Measurements from ENCODE around the gene CORO2A. TPM values are rescaled to one million over a fixed set of nuclear protein-coding genes. Genes with fewer than 3 reads are reported as not detected.

Gene CORO2A
- total RNA-seq, 1 experiment from 2014 or later, result 1.7 TPM

DNA sequence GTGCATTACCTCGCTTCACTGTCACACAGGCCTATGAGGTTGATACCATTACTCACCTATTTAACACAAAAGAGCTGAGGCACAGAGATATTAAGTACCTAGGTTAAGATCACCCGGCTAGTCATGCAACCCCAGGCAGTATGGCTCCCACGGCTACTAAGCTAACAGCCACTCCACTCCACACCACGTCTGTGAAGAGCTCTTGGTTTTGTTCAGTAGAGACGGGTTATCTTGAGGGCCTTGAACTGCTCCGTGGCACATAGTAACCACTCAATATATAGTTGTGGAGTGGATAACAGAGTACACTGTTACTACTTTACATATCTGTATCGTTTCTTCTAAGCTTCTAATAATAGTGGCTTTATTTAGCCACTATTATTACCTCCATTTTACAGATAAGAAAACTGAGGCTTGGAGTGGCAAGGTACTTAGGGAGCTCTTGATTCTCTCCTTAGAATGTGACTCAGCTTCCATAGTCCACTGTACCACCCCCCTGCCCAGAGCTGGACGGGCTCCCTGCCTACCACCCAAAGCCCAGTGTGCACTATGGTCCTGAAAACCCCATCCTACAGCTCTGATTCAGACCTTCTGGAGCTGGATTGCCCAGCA is 1.0 kb upstream of the CORO2A start:
- H3K4me3 ChIP-seq (ENCODE audit: low read length), result peak overlapping the region; percentile 87

DNA sequence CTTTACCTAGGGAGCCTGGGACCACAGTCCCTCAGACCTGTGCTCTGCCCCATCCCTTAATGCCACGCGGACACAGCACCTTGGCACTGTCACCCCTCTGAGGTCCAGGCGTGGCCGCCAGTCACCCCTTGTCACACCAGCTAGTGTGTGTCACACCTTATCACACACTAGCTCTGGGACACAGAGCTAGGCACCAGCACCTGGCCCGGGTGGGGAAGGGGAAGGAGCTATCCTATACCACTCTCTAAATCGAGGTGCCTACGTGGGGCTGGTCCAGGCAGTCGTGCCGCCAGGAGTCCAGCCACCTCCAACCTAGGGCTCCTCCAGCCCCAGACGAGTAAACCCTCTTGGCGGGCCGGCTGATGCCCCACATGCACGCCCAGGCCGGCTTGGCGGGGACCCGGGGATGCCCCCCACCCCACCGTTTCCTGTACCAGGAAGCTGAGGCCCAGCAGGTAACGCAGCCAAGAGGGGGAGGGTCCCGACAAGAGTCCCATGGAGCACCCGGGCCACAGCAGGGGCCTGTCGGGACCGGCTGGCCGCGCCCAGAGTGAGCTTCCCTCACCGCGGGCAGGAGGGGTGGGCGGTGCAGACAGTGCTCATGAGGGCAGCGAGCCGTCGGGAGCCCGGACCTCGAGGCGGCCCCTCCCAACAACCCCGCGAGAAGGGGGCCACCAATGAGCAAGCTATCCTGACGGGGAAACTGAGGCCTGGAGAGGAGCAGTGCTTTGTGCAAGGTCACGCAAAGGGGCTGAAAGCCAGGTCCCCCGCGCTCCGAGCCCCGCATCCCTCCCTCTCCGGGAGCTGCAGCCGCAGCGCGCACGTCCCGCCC is 550 bp downstream of the CORO2A start:
- Histone ChIP-seq H3K79me2 (ENCODE audit: low read length) (no peaks in the 10 kb centered on the region), H2AFZ (ENCODE audit: low read length) (peak overlapping the region; percentile 96; the same call in 1 of the 2 replicates), H4K20me1 (ENCODE audit: insufficient read depth, low read depth, low read length) (no peaks in the 10 kb centered on the region), H3K27ac (ENCODE audit: low read length) (no peak overlapping the region), H3K4me2 (ENCODE audit: low read depth, low read length, poor library complexity, severe bottlenecking) (peak overlapping the region; percentile 99), H3K4me3 (ENCODE audit: low read length) (peak overlapping the region; percentile 87), H3K9me3 (ENCODE audit: low read length) (no peaks in the 10 kb centered on the region), H3K9me2 (replicated peaks; ENCODE audit: insufficient read depth, low read length) (no peaks in the 10 kb centered on the region), H3K36me3 (ENCODE audit: insufficient read depth, low read length) (no peaks in the 10 kb centered on the region), H3K9ac (ENCODE audit: low read length) (peak overlapping the region; percentile 77), H3K27me3 (ENCODE audit: low read length) (no peaks in the 10 kb centered on the region), H3K4me1 (ENCODE audit: low read length) (peaks cover 17% of the 10 kb centered on the region)
- DNase-seq, result no peak

More for the DNA sequence above, 1.0 kb upstream of the CORO2A start:
- Histone ChIP-seq H3K4me1 (ENCODE audit: low read length) (peaks cover 17% of the 10 kb centered on the region), H3K36me3 (ENCODE audit: insufficient read depth, low read length) (no peaks in the 10 kb centered on the region), H3K27ac (ENCODE audit: low read length) (no peak overlapping the region), H3K9me3 (ENCODE audit: low read length) (no peaks in the 10 kb centered on the region), H3K4me2 (ENCODE audit: low read depth, low read length, poor library complexity, severe bottlenecking) (peak overlapping the region; percentile 99), H4K20me1 (ENCODE audit: insufficient read depth, low read depth, low read length) (no peaks in the 10 kb centered on the region), H3K9me2 (replicated peaks; ENCODE audit: insufficient read depth, low read length) (no peaks in the 10 kb centered on the region), H3K27me3 (ENCODE audit: low read length) (no peaks in the 10 kb centered on the region), H3K79me2 (ENCODE audit: low read length) (no peaks in the 10 kb centered on the region), H3K9ac (ENCODE audit: low read length) (peak overlapping the region; percentile 77), H2AFZ (ENCODE audit: low read length) (peak overlapping the region; percentile 99)
- DNase-seq, result no peak

DNA sequence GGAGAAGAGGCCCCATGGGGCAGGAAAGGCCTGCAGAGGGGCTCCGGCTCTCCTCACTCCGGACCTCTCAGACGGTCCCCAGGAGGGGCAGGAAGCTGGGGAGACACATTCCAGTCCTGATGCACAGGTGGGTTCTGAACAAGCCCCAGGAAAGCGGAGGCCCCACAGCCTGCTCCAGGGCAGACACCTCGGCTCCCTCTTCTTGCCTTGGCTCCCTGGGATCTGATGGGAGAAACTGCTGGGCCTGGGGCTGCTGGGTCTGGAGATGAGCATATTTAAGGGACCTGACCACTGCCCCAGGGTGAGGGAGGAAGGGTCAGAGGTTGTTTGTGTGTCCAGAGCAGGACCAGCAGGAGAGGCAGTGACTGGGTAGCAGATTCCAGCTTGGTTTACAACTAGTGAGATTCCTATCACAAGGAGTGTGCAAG is 1.2 kb downstream of the CORO2A start:
- no peak overlapping the region for H2AFZ ChIP-seq (ENCODE audit: low read length)
- no peak for DNase-seq
- no peak overlapping the region for H3K4me2 ChIP-seq (ENCODE audit: low read depth, low read length, poor library complexity, severe bottlenecking)
- no peaks in the 10 kb centered on the region for H3K36me3 ChIP-seq (ENCODE audit: insufficient read depth, low read length)
- no peak overlapping the region for H3K9ac ChIP-seq (ENCODE audit: low read length)
- H3K79me2 ChIP-seq (ENCODE audit: low read length), result no peaks in the 10 kb centered on the region
- no peaks in the 10 kb centered on the region for H3K27me3 ChIP-seq (ENCODE audit: low read length)
- H3K9me2 ChIP-seq (replicated peaks; ENCODE audit: insufficient read depth, low read length), result no peaks in the 10 kb centered on the region
- no peak overlapping the region for H3K27ac ChIP-seq (ENCODE audit: low read length)
- no peaks in the 10 kb centered on the region for H4K20me1 ChIP-seq (ENCODE audit: insufficient read depth, low read depth, low read length)
- H3K4me1 ChIP-seq (ENCODE audit: low read length), result peaks cover 17% of the 10 kb centered on the region
- no peaks in the 10 kb centered on the region for H3K9me3 ChIP-seq (ENCODE audit: low read length)
- no peak overlapping the region for H3K4me3 ChIP-seq (ENCODE audit: low read length)

DNA sequence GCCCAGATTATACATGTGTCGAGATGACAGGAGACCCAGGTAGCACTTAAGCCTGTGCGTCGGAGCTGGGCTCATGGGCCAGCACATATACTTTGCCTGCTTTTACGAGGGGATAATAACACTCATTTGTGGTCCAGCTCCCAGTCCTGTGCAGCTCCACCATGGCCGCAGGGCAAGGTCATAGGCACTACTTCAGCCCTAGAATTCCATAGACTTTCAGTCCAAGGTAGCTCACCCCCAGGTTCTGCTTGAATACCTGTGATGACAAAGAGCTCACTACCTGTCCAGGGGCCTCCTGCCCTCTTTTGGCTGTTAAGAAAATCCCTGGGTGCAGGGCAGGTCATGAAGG is 1.7 kb downstream of the CORO2A start:
- Histone ChIP-seq H3K36me3 (ENCODE audit: insufficient read depth, low read length) (no peaks in the 10 kb centered on the region), H3K4me2 (ENCODE audit: low read depth, low read length, poor library complexity, severe bottlenecking) (no peak overlapping the region), H3K79me2 (ENCODE audit: low read length) (no peaks in the 10 kb centered on the region), H3K9ac (ENCODE audit: low read length) (no peak overlapping the region), H4K20me1 (ENCODE audit: insufficient read depth, low read depth, low read length) (no peaks in the 10 kb centered on the region), H3K27me3 (ENCODE audit: low read length) (no peaks in the 10 kb centered on the region), H3K9me2 (replicated peaks; ENCODE audit: insufficient read depth, low read length) (no peaks in the 10 kb centered on the region), H2AFZ (ENCODE audit: low read length) (no peak overlapping the region), H3K4me1 (ENCODE audit: low read length) (peaks cover 20% of the 10 kb centered on the region), H3K4me3 (ENCODE audit: low read length) (no peak overlapping the region), H3K9me3 (ENCODE audit: low read length) (no peaks in the 10 kb centered on the region), H3K27ac (ENCODE audit: low read length) (no peak overlapping the region)
- DNase-seq, result no peak

DNA sequence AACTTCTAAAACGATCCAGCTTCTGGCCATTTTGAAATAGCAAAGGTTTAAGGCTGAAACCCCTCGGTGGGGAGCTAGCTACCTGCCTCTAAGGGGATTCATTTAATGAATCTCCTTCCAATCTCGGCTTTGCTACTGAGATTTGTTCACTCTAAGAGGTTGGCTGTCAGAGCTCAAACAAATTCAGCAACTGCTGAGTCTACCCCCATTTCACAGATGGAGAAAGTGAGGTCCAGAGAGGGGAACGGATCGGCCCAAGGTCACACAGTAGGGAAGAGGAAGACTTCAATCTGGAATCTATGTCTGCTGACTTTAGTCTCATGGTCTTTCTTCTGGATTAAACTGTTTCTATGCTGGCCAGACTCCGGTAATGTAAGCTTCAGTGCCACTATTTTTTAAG is 3.0 kb downstream of the CORO2A start:
- Histone ChIP-seq H3K36me3 (ENCODE audit: insufficient read depth, low read length) (no peaks in the 10 kb centered on the region), H3K9ac (ENCODE audit: low read length) (no peak overlapping the region), H3K4me1 (ENCODE audit: low read length) (peaks cover 23% of the 10 kb centered on the region), H3K4me3 (ENCODE audit: low read length) (no peak overlapping the region), H2AFZ (ENCODE audit: low read length) (no peak overlapping the region), H3K27me3 (ENCODE audit: low read length) (no peaks in the 10 kb centered on the region), H3K4me2 (ENCODE audit: low read depth, low read length, poor library complexity, severe bottlenecking) (no peak overlapping the region), H4K20me1 (ENCODE audit: insufficient read depth, low read depth, low read length) (no peaks in the 10 kb centered on the region), H3K9me3 (ENCODE audit: low read length) (no peaks in the 10 kb centered on the region), H3K9me2 (replicated peaks; ENCODE audit: insufficient read depth, low read length) (no peaks in the 10 kb centered on the region), H3K27ac (ENCODE audit: low read length) (no peak overlapping the region), H3K79me2 (ENCODE audit: low read length) (no peaks in the 10 kb centered on the region)
- DNase-seq, result no peak

DNA sequence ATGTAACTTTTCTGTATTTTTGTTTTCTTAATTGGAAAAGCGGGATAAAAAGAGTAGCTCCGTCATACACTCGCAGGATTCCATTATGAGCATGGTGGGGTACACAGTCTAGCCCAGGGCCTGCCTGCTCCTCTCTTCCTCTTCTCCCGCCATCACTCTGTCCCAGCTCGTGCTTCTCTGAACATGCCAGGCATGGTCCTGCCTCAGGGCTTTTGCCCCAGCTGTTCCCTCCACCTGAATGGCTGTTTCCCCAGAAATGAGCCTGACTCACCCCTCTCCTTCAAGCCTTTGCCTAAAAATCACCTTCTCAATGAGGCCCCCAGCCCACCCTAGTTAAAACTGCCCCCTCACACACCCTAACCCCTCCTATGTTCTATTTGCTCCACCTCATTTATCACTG is 4.5 kb downstream of the CORO2A start:
- Histone ChIP-seq H3K4me2 (ENCODE audit: low read depth, low read length, poor library complexity, severe bottlenecking) (no peak overlapping the region), H3K27ac (ENCODE audit: low read length) (no peak overlapping the region), H3K9ac (ENCODE audit: low read length) (no peak overlapping the region), H3K36me3 (ENCODE audit: insufficient read depth, low read length) (no peaks in the 10 kb centered on the region), H2AFZ (ENCODE audit: low read length) (no peak overlapping the region), H3K9me3 (ENCODE audit: low read length) (no peaks in the 10 kb centered on the region), H3K79me2 (ENCODE audit: low read length) (no peaks in the 10 kb centered on the region), H3K27me3 (ENCODE audit: low read length) (no peaks in the 10 kb centered on the region), H4K20me1 (ENCODE audit: insufficient read depth, low read depth, low read length) (no peaks in the 10 kb centered on the region), H3K9me2 (replicated peaks; ENCODE audit: insufficient read depth, low read length) (no peaks in the 10 kb centered on the region), H3K4me3 (ENCODE audit: low read length) (no peak overlapping the region), H3K4me1 (ENCODE audit: low read length) (peaks cover 16% of the 10 kb centered on the region)
- DNase-seq, result no peak

DNA sequence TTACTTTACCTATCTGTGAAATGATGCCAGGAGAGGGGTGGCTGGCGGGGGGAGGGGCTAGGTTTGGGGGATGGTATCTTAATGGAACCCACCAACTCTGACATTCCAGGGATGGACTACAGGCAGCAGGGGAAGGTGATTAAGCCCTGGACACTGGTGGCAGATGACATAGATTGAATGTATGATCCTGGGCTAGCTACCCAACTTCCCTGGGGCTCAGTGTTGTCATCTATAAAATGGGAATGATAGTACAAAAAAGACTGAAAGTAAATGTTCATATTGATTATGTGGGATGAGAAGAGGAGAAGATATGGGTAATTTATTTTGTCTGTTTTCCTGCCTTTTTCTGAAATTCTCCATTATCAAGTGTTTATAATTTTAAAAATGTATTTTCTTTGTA is 6.2 kb downstream of the CORO2A start:
- no peak for DNase-seq
- Histone ChIP-seq H3K27me3 (ENCODE audit: low read length) (no peaks in the 10 kb centered on the region), H3K9me3 (ENCODE audit: low read length) (no peaks in the 10 kb centered on the region), H2AFZ (ENCODE audit: low read length) (no peak overlapping the region), H3K36me3 (ENCODE audit: insufficient read depth, low read length) (no peaks in the 10 kb centered on the region), H4K20me1 (ENCODE audit: insufficient read depth, low read depth, low read length) (no peaks in the 10 kb centered on the region), H3K9me2 (replicated peaks; ENCODE audit: insufficient read depth, low read length) (no peaks in the 10 kb centered on the region), H3K9ac (ENCODE audit: low read length) (no peak overlapping the region), H3K27ac (ENCODE audit: low read length) (no peak overlapping the region), H3K4me3 (ENCODE audit: low read length) (no peak overlapping the region), H3K4me2 (ENCODE audit: low read depth, low read length, poor library complexity, severe bottlenecking) (no peak overlapping the region), H3K4me1 (ENCODE audit: low read length) (peaks cover 6% of the 10 kb centered on the region), H3K79me2 (ENCODE audit: low read length) (no peaks in the 10 kb centered on the region)

DNA sequence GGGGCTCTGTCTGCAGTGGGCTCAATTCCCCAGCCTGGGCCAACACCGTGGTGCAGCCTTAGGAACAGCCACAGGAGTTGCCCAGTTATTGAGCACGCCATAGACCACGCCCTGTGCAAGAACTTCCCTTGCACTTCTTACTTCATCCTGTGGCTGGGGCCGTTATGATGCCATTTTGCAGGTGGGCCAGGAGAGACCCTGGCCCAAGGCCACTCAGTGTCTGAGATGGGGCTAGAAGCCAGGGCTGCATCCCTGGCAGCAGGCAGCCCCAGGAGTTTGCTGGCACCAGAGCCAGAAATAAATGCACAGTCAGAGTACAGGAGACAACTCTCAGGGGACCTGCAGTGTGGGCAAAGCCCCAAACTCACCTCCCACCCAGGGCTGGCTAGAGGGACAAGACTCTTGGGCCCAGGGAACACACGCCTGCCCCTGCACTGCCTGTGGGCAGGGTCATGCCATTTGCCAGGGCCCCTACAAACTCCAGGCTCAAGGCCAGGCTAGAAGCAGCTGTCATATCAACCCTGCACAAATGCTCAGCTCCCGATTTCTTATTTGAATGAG is 6.7 kb downstream of the CORO2A start:
- Histone ChIP-seq H3K36me3 (ENCODE audit: insufficient read depth, low read length) (no peaks in the 10 kb centered on the region), H3K27ac (ENCODE audit: low read length) (no peak overlapping the region), H2AFZ (ENCODE audit: low read length) (no peak overlapping the region), H3K4me2 (ENCODE audit: low read depth, low read length, poor library complexity, severe bottlenecking) (no peak overlapping the region), H3K9me2 (replicated peaks; ENCODE audit: insufficient read depth, low read length) (no peaks in the 10 kb centered on the region), H3K4me1 (ENCODE audit: low read length) (peaks cover 6% of the 10 kb centered on the region), H3K9me3 (ENCODE audit: low read length) (no peaks in the 10 kb centered on the region), H3K27me3 (ENCODE audit: low read length) (no peaks in the 10 kb centered on the region), H3K9ac (ENCODE audit: low read length) (no peak overlapping the region), H4K20me1 (ENCODE audit: insufficient read depth, low read depth, low read length) (no peaks in the 10 kb centered on the region), H3K79me2 (ENCODE audit: low read length) (no peaks in the 10 kb centered on the region), H3K4me3 (ENCODE audit: low read length) (no peak overlapping the region)
- DNase-seq, result no peak

All from Karpas-422 (cell line).